Epithelial cell of umbilical artery (primary cell): Measurements from ENCODE around the gene ATPAF2. TPM values are rescaled to one million over a fixed set of nuclear protein-coding genes. Genes with fewer than 3 reads are reported as not detected.

Experiments
- total RNA-seq: library from RNA; depleted of rRNA; stranded (reverse); fragments of >200 nt; gene quantifications from 2 replicates; pipeline ENCODE4 v1.2.3, GENCODE V29; 2014

ATPAF2 gene
- total RNA-seq: 18.2 and 28.4 TPM in 2 replicates

DNA sequence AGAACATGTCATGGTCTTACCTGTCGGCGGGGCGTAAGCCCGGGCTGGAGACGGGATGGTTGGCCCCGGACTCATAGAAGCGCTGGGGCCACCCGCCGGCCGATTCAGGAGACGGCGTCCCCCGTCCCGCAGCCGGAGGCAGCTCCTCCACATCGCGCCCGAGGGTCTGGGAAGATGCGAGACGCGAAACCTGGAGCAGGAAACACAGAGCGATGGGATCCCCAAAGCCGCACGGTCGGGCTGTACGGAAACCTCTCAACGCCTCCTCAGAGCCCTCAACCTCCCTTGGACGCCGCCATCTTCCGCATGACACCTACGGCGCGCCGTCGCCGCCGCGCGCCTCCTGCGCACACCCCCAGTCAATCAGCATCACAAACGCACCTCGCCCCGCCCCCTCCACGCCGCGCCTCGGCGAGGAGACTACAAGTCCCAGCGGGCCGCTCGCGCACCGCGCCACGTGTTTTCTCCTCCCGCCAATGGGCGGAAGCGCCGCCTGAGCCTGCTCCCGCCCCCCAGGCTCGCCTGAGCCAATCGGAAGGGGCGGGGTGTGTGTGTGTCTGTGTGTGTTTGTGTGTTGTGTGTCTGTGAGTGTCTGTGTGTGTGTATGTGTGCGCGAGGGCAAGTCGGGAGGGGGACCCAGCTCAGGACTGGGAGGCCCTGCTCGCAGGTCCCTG is at the start of gene ATPAF2, which contains the start of gene GID4:
ATPAF2 (minus strand) TSS at position 308 of the 674 bp plus-strand sequence; CDS start at position 153, 155 bp downstream.
GID4 (plus strand) TSS at position 548 of the 674 bp plus-strand sequence; CDS start at position 605, 57 bp downstream.

DNA sequence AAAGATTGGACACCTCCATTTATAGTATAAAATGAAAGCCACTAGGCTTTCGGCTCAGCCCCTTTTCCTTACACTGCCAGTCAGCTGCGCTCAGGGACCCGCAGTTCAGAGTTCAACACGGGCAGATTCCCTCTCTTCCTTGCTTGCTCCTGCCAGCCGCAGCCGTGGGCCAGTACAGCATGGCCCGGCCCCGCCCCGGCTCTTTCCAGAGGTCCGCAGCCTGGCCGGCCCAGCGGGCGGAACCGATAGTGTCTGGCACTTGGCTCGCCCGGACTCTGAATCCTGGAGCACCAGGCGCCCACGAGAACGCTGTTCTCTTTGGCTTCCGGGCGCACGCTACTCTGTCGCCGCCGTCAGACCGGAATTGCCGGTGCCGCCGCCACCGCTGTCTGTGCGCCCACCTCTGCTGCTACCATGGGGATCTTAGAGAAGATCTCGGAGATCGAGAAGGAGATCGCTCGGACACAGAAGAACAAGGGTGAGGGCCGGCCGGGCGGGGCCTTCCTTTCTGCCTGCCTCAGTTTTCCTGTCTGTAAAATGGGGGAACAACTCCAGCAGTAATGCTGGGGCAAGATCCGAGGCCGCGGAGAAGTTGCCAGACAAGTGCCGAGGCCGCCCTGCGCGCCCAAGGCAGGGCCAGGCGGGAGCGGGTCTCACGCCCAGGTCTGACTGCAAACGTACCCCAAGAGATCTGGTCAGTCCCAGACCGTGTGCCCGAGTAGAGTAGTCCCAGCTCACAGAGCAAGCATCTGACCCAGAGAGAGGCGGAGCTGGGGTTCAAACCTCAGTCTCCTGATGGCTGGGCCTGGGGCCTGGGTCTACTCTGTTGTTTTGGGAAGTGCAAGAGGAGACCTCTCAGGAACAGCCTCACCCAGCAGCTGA is 48.9 kb upstream of the ATPAF2 start, which contains the start of gene DRG2:
DRG2 (plus strand) TSS at position 339 of the 882 bp plus-strand sequence; CDS start at position 415, 76 bp downstream.

DNA sequence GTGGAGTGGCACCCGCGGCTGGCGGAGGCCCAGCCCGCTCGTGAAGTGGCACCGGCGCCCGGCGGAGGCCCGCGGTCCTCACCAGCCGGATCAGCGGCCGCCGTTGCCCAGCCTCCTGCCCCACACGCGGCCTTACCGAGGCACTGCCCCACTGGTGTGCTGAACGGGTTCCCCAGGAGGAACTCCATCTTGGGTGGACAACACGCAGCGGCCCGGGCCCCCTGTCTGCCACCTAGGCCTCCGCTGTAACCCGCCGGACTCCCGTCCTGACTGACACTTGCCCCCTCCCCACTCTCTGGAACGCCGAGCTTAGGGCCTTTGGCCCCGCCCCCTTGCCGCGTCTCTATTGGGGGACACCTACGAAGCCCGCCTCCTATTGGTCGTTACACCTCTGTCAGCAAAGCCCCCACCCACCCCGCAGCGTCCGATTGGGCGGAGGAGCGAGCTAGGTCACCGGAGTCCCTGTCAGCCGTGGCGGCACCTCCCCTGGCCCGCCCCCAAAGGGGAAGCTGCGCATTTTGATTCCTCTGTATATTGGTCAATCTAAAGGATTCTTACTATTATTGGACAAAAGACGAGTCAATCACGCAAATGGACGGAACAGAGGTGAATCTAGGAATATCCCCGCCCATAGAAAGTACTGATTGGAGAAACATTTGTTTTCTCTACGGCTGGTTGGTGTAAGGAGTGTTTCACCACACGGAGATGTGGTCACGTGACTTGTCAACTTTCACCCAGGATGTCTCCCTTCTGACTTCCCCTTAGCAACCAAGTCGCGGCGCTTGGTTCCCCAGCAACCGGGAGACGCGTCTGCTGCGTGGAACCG is 66.6 kb downstream of the ATPAF2 start, which contains the start of the genes DRC3 and TOM1L2:
DRC3 (plus strand) TSS at position 737 of the 826 bp plus-strand sequence. CDS start 4,737 bp downstream, outside the sequence.
TOM1L2 (minus strand) TSS at position 275 of the 826 bp plus-strand sequence; CDS start at position 188, 87 bp downstream.

Other genes starting within 250 kb of the ATPAF2 start
- 22.2 and 26.3 TPM in 2 replicates for gene SREBF1, start 202.2 kb downstream of the ATPAF2 start, total RNA-seq
- 10.4 and 57.6 TPM in 2 replicates for gene TOM1L2, start 66.8 kb downstream of the ATPAF2 start, total RNA-seq
- 0.76 and 0.97 TPM in 2 replicates for gene DRC3, start 66.3 kb downstream of the ATPAF2 start, total RNA-seq
- gene GID4, start 240 bp upstream of the ATPAF2 start, total RNA-seq: 3.9 and 5.8 TPM in 2 replicates
- 36.4 and 49.4 TPM in 2 replicates for gene DRG2, start 48.8 kb upstream of the ATPAF2 start, total RNA-seq
- 0.15 TPM in 1 of 2 replicates, not detected in the other for gene MYO15A, start 69.6 kb upstream of the ATPAF2 start, total RNA-seq
- 80.9 and 83.4 TPM in 2 replicates for gene ALKBH5, start 144.7 kb upstream of the ATPAF2 start, total RNA-seq
- 29.3 and 30.2 TPM in 2 replicates for gene LLGL1, start 186.5 kb upstream of the ATPAF2 start, total RNA-seq
- 318 and 345 TPM in 2 replicates for gene FLII, start 219.6 kb upstream of the ATPAF2 start, total RNA-seq
- gene MIEF2, start 221.5 kb upstream of the ATPAF2 start, total RNA-seq: 9.0 and 11.4 TPM in 2 replicates